ENCODE measurements around the gene PTPRT.

PTPRT gene

DNA sequence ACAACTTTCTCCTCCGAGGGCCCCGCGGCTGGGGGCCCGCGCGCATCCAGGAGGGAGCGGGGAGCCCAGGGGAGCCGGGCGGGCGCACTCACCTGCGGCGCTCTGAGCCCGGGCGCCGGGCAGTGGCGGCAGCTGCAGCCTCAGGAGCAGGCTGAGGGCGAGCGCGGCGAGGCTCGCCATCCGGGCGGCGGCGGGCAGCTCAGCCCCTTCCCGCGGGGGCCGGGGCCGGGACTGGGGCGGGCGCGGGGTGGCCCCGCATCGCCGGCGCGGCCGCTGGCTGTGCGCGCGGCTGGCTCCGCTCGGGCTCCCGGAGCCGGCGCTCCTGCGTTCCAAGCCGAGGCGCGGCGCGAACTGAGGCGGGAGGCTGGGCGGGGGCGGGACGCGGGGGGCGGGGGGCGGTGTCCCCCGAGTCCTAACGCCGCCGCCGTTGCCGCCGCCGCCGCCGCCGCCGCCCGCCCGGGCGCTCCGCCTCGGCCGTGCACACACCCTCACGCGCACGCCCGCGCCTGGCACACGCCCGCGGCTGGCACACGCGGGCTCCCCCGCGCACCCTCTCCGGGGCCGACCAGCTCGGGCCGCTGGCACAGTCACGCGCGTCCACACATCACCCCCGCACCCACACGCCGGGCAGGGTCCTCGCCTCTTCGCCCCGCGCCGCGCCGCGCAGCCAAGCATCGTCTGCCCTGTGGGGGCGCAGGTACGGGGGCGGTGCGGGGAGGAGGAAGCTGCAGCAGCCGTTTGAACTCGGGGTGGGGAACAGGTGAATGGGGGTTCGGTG, at the start of gene PTPRT:
Gene PTPRT, minus strand, starts transcription at position 353 of the 778 bp plus-strand sequence. Its CDS starts 173 bp downstream, at position 180.
- no peak for DNase-seq (ENCODE audit: low spot score)

DNA sequence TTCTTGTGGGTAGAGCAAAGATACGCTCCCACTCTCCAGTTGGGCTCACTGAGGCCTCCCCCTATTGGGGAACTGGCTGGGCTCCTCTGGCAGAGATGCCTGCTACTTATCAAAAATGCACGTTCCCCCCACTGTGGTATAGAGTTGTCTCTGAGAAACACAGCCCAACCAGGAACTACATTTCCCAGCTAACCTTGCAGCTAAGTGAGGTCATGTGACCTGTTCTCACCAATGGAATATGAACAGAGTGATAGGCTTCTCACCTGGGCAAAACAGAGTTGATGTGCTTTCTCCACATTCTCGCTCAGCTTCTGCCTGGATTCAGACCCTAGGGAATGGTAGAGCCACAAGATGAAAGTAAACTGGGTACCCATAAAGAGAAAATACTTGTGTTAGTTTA, 49.1 kb upstream of the PTPRT start:
- no peak for DNase-seq (ENCODE audit: low spot score)

DNA sequence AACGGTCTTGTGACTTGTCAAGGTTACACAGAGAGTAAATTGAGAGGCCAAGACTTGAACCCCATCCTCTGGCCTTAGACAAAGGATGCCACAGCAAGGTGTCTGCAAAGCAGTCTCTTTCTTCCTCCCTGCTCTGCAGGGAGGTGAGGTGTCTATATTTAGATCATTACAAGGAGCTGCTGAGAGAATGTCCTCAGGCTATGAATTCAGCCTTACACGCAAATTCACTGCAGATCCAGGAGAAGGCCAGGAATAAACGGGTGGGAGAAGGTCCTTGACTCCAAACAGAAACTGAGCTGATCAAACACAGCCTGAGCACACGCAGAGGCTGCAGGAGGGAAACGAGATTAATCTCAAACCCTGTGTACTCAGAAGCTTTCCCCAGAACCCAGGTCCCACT, 48.6 kb upstream of the PTPRT start:
- DNase-seq (ENCODE audit: low spot score), result no peak

GRCh38 chr20:43237651-43238168, 48.0 kb upstream of the PTPRT start:
- DNase-seq (ENCODE audit: low spot score), result no peak

DNA sequence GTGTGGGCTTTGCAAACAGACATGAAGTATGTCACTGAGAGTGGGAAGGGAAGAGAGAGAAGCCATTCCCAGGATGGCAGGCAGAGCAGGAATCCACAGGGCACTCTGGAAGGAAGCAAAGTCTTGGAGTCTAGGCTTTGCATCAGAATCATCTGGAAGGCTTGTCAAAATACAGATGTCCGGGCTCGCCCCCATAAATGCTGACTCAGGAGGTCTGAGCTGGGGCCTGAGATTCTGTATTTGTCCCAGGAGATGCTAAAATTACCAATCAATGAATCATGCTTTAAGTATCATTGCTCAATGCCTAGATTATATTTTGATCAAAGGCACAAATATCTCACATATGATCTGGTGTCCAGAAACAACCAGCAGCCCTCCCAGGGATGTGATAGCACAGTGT, 46.3 kb upstream of the PTPRT start:
- no peak for DNase-seq (ENCODE audit: low spot score)

GRCh38 chr20:43231829-43232228, 42.1 kb upstream of the PTPRT start:
- no peak for DNase-seq (ENCODE audit: low spot score)

DNA sequence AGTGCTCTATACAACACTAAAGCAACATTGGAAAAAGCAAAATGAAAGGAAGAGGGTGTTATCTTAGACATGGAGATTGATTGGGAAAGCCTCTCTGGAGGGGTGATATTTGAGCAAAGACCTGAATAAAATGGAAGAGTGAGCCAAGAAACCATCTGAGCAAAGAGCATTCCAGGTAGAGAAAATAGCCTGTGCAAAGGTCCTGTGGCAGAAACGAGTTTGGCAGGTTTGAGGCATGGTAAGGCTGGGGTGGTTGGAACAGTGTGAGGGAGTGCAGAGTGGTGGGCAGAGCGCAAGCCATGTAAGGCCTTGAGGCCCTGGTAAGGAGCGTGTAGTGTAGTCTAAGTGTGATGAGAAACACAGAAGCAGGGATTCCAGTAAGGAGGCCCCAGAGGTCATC, 40.0 kb upstream of the PTPRT start:
- DNase-seq (ENCODE audit: low spot score), result no peak

GRCh38 chr20:43220612-43221011, 30.9 kb upstream of the PTPRT start:
- no peak for DNase-seq (ENCODE audit: low spot score)

GRCh38 chr20:43210901-43211300, 21.2 kb upstream of the PTPRT start:
- no peak for DNase-seq (ENCODE audit: low spot score)

- DNase-seq (ENCODE audit: low spot score), result no peak
Observed at GRCh38 chr20:43209831-43210230, 20.1 kb upstream of the PTPRT start.

GRCh38 chr20:43205699-43206098, 16.0 kb upstream of the PTPRT start:
- DNase-seq (ENCODE audit: low spot score), result no peak

GRCh38 chr20:43202100-43202499, 12.4 kb upstream of the PTPRT start:
- no peak for DNase-seq (ENCODE audit: low spot score)

- no peak for DNase-seq (ENCODE audit: low spot score)
Observed at GRCh38 chr20:43198607-43199006, 8.9 kb upstream of the PTPRT start.

- DNase-seq (ENCODE audit: low spot score), result no peak
Observed at GRCh38 chr20:43196243-43196642, 6.5 kb upstream of the PTPRT start.

GRCh38 chr20:43194137-43194536, 4.4 kb upstream of the PTPRT start:
- no peak for DNase-seq (ENCODE audit: low spot score)

DNA sequence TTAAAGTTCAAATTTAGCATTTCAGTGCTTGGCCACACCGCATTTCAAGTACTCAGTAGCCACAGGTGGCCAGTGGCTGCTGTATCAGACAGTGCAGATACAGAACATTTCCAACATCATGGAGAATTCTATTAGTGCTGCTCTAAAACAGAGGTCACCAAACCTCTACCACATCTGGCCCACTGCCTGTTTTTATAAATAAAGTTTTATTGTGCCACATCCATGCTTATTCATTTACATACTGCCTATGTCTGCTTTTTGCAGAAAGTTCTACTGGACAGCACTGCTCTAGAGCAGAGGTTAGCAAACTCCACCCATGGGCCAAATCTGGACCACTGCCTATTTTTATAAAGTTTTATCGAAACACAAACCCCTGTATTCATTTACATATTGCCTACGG, 3.7 kb upstream of the PTPRT start:
- DNase-seq (ENCODE audit: low spot score), result no peak

- DNase-seq (ENCODE audit: low spot score), result peak; percentile 30
Observed at GRCh38 chr20:43191946-43192863, 2.5 kb upstream of the PTPRT start.

DNA sequence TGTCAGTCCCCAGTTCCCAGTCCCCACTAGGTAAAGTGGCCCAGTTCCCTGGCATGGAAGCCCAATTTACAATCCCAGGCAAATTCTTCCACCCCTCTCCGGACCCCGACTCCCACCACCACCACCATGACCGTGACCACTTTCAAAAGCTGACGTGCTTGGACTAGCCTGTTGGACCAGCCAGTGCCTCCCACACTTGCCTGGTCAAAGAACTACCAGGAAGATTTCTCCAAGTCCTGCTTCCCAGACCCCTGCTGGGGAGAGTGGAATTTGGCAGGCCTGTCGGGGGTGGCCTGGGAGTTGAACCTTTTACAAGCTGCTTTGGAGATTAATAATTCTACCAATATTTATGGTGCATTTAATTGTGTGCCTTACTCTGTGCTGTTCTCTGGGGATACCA, 1.4 kb upstream of the PTPRT start:
- no peak for DNase-seq (ENCODE audit: low spot score)

GRCh38 chr20:43190332-43190953, 737 bp upstream of the PTPRT start:
- no peak for DNase-seq (ENCODE audit: low spot score)

DNA sequence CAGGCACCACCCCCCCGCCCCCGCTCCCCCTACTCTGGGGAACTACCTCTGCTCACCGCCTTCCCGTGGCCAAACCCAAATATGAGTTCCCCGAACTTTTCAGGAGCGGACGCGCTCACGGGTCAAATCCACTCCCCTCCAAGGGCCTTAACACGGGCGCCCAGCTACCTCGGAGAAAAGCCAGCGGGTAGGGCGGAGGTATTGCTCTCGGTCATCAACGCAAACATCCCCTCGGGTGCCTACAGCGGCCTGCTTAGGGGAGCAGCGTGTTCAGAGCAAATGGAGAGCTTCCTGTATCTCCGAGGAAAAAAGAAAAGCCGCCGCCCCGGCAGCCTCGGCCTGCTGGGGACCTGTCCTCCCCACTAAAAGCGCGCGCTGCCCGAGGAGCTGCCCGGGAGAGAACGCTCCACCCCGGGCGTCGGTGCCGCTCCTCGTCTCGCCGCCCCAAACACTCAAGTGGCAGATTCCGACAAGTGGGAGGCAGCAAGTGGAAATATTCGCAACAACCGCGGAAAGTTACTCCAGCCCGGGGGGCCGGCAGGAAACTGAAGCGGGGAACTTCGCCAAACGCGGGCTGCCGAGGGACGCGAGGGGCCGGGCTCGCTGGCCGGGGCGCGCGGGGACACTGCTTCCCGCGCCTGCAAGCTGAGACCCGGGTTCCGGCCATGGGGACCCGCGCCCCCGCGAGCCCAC, 699 bp downstream of the PTPRT start:
- DNase-seq (ENCODE audit: low spot score), result no peak

DNA sequence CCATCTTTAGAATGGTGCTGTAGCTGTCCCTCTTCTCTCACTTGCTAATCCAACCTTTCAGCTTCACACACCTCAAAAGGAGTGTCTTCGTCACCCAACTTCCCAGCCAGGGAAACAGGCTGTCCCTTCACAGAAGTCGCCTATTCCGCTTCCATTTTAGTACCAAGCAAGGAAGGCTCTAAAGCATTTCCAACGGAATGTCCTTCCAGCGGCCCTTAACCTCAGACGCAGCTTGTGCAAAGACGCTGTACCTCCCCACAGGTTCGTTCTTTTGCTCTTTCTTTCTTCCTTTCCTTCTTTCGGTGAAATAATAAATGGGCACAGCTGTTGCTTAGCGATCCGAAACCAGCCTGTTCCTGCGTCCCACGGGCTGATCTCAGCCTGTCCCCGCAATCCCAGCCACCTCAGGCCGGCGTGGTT, 1.5 kb downstream of the PTPRT start:
- no peak for DNase-seq (ENCODE audit: low spot score)

Measured in AG08395 (cell line).